GM18508 (cell line): ENCODE measurements around the gene GUSB.
"Not testable (repeated sequence)": the region's sequence is repeated elsewhere in the genome, so short reads cannot be mapped to it uniquely, and the experiment has no call there.

Experiments
- ATAC-seq: cut with Tn5 transposase; IDR thresholded peaks from one replicate; pipeline ENCODE4 v1.9.1; 2021; ENCODE audit warnings: moderate number of reproducible peaks; ENCODE audit not compliant: insufficient read depth, unreplicated experiment

Gene GUSB

GRCh38 chr7:65976659-65977196, 5.3 kb downstream of the GUSB start:
- ATAC-seq, result no peak

- ATAC-seq, result no peak
Observed at GRCh38 chr7:65975814-65976445, 6.1 kb downstream of the GUSB start.

- ATAC-seq, result no peak
Observed at GRCh38 chr7:65974876-65975275, 7.1 kb downstream of the GUSB start.

- no peak for ATAC-seq
Observed at GRCh38 chr7:65974191-65974801, 7.7 kb downstream of the GUSB start.

- ATAC-seq, result no peak
Observed at GRCh38 chr7:65972976-65973375, 9.0 kb downstream of the GUSB start.

- no peak for ATAC-seq
Observed at GRCh38 chr7:65971021-65971420, 11.0 kb downstream of the GUSB start.

GRCh38 chr7:65968256-65969185, 13.5 kb downstream of the GUSB start:
- ATAC-seq, result no peak

GRCh38 chr7:65967361-65968155, 14.5 kb downstream of the GUSB start:
- no peak for ATAC-seq

- no peak for ATAC-seq
Observed at GRCh38 chr7:65966146-65966545, 15.9 kb downstream of the GUSB start.

GRCh38 chr7:65964671-65965070, 17.3 kb downstream of the GUSB start:
- ATAC-seq, result not testable (repeated sequence)

- no peak for ATAC-seq
Observed at GRCh38 chr7:65962033-65962432, 20.0 kb downstream of the GUSB start.

- no peak for ATAC-seq
Observed at GRCh38 chr7:65960351-65961074, 21.5 kb downstream of the GUSB start.

- no peak for ATAC-seq
Observed at GRCh38 chr7:65955718-65956117, 26.3 kb downstream of the GUSB start.

GRCh38 chr7:65953890-65954450, 28.0 kb downstream of the GUSB start:
- ATAC-seq, result no peak

- ATAC-seq, result no peak
Observed at GRCh38 chr7:65953001-65953720, 28.9 kb downstream of the GUSB start.

GRCh38 chr7:65951837-65952578, 30.0 kb downstream of the GUSB start:
- no peak for ATAC-seq

- no peak for ATAC-seq
Observed at GRCh38 chr7:65946904-65947303, 35.1 kb downstream of the GUSB start.

GRCh38 chr7:65945787-65946186, 36.2 kb downstream of the GUSB start:
- not testable (repeated sequence) for ATAC-seq
